ENCODE results near the gene DOK6. TPM values are rescaled to one million over a fixed set of nuclear protein-coding genes. Genes with fewer than 3 reads are reported as not detected.

Gene DOK6
- total RNA-seq, 1 donor, result 3.6 TPM

DNA sequence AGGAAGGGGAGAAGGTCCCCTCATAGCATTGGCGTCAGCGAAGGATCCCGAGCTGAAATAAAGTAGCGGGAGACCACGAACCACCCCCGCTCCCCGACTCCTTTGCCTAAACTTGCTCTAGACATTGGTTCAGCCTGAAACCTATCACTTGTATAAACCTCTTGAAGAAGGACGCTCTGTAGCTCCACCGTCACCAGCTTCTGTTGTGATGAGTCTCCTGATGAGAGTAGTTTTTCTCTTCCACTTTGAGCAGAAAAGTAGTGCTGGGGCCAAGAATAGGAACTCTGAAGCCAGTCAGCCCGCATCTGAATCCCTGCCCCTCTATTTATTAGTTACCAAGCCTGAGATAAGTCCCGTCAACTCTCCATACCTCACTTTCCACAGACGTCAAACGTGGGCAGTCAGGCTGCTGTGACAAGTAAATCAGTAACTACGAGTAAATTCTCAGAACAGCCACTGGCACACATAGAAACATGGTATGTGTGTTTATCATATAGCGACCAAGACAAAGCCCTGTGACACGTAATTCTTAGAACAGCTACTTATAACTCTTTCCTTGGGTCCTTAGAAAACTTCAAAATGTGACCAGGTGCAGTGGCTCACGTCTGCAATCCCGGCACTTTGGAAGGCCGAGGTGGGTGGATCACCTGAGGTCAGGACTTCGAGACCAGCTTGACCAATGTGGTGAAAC, 485.3 kb downstream of the DOK6 start:
- H3K4me1 ChIP-seq (ENCODE audit: insufficient read depth, low read length), result peaks cover 4% of the 10 kb centered on the region

DNA sequence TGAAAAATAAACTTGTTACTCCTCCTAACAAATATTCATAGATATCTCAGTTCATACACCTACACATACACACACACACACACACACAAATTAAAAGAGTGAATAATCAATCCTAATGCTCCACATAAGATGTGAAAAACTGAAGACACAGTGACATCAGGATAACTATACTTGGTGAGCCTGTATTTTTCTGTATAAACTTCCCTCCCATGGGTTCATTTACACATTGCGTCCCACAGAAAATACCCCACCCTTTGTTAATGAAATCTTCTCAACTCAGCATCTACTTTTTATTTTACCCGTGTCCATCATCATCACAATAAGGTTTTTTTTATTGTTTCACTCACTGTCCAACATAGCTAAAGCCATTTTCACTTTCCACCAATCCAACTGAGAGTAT, 486.6 kb downstream of the DOK6 start:
- Histone ChIP-seq H3K27me3 (ENCODE audit: insufficient read depth, low read length) (no peaks in the 10 kb centered on the region), H3K4me2 (ENCODE audit: insufficient read depth, low read length) (no peak overlapping the region), H3K9me3 (ENCODE audit: low read depth, low read length) (no peaks in the 10 kb centered on the region), H3K27ac (ENCODE audit: low read depth, low read length) (no peak overlapping the region), H3K36me3 (ENCODE audit: insufficient read depth, low read length) (no peaks in the 10 kb centered on the region), H3K4me3 (ENCODE audit: insufficient read depth, low read length) (no peak overlapping the region), H3K79me2 (ENCODE audit: insufficient read depth, low read length) (no peaks in the 10 kb centered on the region), H3K4me1 (ENCODE audit: insufficient read depth, low read length) (peaks cover 4% of the 10 kb centered on the region), H4K20me1 (ENCODE audit: insufficient read depth, low read length) (no peaks in the 10 kb centered on the region), H2AFZ (ENCODE audit: low read length) (no peak overlapping the region)
- DNase-seq (ENCODE audit: insufficient read length, low spot score, missing footprints), result no peak
- TF ChIP-seq, protein P1, sequence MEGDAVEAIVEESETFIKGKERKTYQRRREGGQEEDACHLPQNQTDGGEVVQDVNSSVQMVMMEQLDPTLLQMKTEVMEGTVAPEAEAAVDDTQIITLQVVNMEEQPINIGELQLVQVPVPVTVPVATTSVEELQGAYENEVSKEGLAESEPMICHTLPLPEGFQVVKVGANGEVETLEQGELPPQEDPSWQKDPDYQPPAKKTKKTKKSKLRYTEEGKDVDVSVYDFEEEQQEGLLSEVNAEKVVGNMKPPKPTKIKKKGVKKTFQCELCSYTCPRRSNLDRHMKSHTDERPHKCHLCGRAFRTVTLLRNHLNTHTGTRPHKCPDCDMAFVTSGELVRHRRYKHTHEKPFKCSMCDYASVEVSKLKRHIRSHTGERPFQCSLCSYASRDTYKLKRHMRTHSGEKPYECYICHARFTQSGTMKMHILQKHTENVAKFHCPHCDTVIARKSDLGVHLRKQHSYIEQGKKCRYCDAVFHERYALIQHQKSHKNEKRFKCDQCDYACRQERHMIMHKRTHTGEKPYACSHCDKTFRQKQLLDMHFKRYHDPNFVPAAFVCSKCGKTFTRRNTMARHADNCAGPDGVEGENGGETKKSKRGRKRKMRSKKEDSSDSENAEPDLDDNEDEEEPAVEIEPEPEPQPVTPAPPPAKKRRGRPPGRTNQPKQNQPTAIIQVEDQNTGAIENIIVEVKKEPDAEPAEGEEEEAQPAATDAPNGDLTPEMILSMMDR (IDR thresholded peaks at IDR 0.05; ENCODE audit: extremely low read depth, low read depth, low read length), result no peak

More for the DNA sequence above, 485.3 kb downstream of the DOK6 start:
- no peaks in the 10 kb centered on the region for H3K36me3 ChIP-seq (ENCODE audit: insufficient read depth, low read length)
- no peak overlapping the region for H2AFZ ChIP-seq (ENCODE audit: low read length)
- H3K4me2 ChIP-seq (ENCODE audit: insufficient read depth, low read length), result no peak overlapping the region
- TF ChIP-seq, protein P1 (IDR thresholded peaks at IDR 0.05; ENCODE audit: extremely low read depth, low read depth, low read length), result no peak
- H4K20me1 ChIP-seq (ENCODE audit: insufficient read depth, low read length), result no peaks in the 10 kb centered on the region
- no peaks in the 10 kb centered on the region for H3K27me3 ChIP-seq (ENCODE audit: insufficient read depth, low read length)
- H3K4me3 ChIP-seq (ENCODE audit: insufficient read depth, low read length), result no peak overlapping the region
- no peak overlapping the region for H3K27ac ChIP-seq (ENCODE audit: low read depth, low read length)
- no peaks in the 10 kb centered on the region for H3K79me2 ChIP-seq (ENCODE audit: insufficient read depth, low read length)
- no peak for DNase-seq (ENCODE audit: insufficient read length, low spot score, missing footprints)
- H3K9me3 ChIP-seq (ENCODE audit: low read depth, low read length), result no peaks in the 10 kb centered on the region

DNA sequence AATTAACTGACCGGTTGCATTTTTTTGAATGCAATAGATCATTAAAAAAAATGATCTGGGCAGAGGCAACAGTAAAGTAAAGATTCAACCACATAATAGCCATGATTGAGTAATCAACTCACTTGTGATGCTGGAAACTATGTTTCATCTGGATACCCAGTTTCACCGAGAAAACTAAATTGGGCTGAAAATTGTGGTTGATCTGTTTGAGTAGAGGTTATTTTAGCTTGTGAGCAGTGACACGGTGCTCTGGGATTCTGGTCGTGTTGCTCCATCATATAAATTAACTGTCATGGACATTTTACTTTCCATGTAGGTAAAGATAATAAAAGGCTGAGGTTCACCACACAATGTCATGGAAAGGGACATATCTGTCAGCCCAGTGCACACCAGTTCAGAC, 488.3 kb downstream of the DOK6 start:
- DNase-seq (ENCODE audit: insufficient read length, low spot score, missing footprints), result no peak
- Histone ChIP-seq H3K36me3 (ENCODE audit: insufficient read depth, low read length) (no peaks in the 10 kb centered on the region), H3K9me3 (ENCODE audit: low read depth, low read length) (no peaks in the 10 kb centered on the region), H2AFZ (ENCODE audit: low read length) (no peak overlapping the region), H3K27ac (ENCODE audit: low read depth, low read length) (no peak overlapping the region), H3K4me1 (ENCODE audit: insufficient read depth, low read length) (no peaks in the 10 kb centered on the region), H3K4me2 (ENCODE audit: insufficient read depth, low read length) (no peak overlapping the region), H3K27me3 (ENCODE audit: insufficient read depth, low read length) (no peaks in the 10 kb centered on the region), H4K20me1 (ENCODE audit: insufficient read depth, low read length) (no peaks in the 10 kb centered on the region), H3K4me3 (ENCODE audit: insufficient read depth, low read length) (no peak overlapping the region), H3K79me2 (ENCODE audit: insufficient read depth, low read length) (no peaks in the 10 kb centered on the region)
- TF ChIP-seq, protein P1 (IDR thresholded peaks at IDR 0.05; ENCODE audit: extremely low read depth, low read depth, low read length), result no peak

DNA sequence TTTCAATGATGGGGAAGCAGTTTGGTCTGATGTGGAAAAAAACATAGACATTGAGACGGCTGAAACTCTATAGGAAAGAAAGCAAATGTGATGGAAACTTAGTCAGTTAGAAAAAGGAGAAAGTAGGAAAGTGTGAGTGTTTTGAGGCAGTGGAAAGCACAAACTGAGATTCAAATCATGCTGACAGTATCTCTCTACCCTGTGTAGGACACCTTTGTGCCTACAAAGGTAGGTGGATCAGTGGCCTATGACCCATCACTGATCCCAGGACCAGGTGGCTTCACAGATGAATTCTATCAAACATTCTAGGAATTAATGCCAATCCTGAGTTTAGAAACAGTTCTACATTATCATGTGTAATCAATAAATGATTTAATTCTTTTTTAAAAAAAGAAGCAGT, 489.9 kb downstream of the DOK6 start:
- no peak overlapping the region for H3K4me3 ChIP-seq (ENCODE audit: insufficient read depth, low read length)
- H3K79me2 ChIP-seq (ENCODE audit: insufficient read depth, low read length), result no peaks in the 10 kb centered on the region
- no peak overlapping the region for H2AFZ ChIP-seq (ENCODE audit: low read length)
- H3K27ac ChIP-seq (ENCODE audit: low read depth, low read length), result no peak overlapping the region
- no peaks in the 10 kb centered on the region for H3K36me3 ChIP-seq (ENCODE audit: insufficient read depth, low read length)
- no peaks in the 10 kb centered on the region for H3K9me3 ChIP-seq (ENCODE audit: low read depth, low read length)
- H3K4me2 ChIP-seq (ENCODE audit: insufficient read depth, low read length), result no peak overlapping the region
- no peak for DNase-seq (ENCODE audit: insufficient read length, low spot score, missing footprints)
- TF ChIP-seq, protein P1 (IDR thresholded peaks at IDR 0.05; ENCODE audit: extremely low read depth, low read depth, low read length), result no peak
- no peaks in the 10 kb centered on the region for H4K20me1 ChIP-seq (ENCODE audit: insufficient read depth, low read length)
- no peaks in the 10 kb centered on the region for H3K4me1 ChIP-seq (ENCODE audit: insufficient read depth, low read length)
- H3K27me3 ChIP-seq (ENCODE audit: insufficient read depth, low read length), result no peaks in the 10 kb centered on the region

All from osteoblast (primary cell).